COLO829 (cell line): ENCODE results near the gene SMAD3.

Experiments used
- DNase-seq: peaks from one replicate; pipeline ENCODE4 v3.0.0; 2012; ENCODE audit warnings: low spot score

SMAD3 gene

GRCh38 chr15:67082007-67082536 is 16.7 kb downstream of the SMAD3 start:
- no peak for DNase-seq

- DNase-seq, result no peak
Measured at GRCh38 chr15:67083135-67083762, 17.8 kb downstream of the SMAD3 start.

- DNase-seq, result no peak
Measured at GRCh38 chr15:67084561-67084960, 19.2 kb downstream of the SMAD3 start.

- no peak for DNase-seq
Measured at GRCh38 chr15:67085237-67085817, 19.9 kb downstream of the SMAD3 start.

- no peak for DNase-seq
Measured at GRCh38 chr15:67085818-67086636, 20.6 kb downstream of the SMAD3 start.

- no peak for DNase-seq
Measured at GRCh38 chr15:67086637-67086914, 21.2 kb downstream of the SMAD3 start.

GRCh38 chr15:67087507-67088172 is 22.2 kb downstream of the SMAD3 start:
- no peak for DNase-seq

GRCh38 chr15:67089217-67090193 is 24.1 kb downstream of the SMAD3 start:
- DNase-seq, result peak; percentile 66

GRCh38 chr15:67090297-67091070 is 25.1 kb downstream of the SMAD3 start:
- DNase-seq, result no peak

- DNase-seq, result no peak
Measured at GRCh38 chr15:67091071-67091979, 25.9 kb downstream of the SMAD3 start.

GRCh38 chr15:67091980-67092677 is 26.7 kb downstream of the SMAD3 start:
- no peak for DNase-seq

- no peak for DNase-seq
Measured at GRCh38 chr15:67092752-67093503, 27.5 kb downstream of the SMAD3 start.

- DNase-seq, result no peak
Measured at GRCh38 chr15:67093504-67093862, 28.1 kb downstream of the SMAD3 start.

GRCh38 chr15:67094001-67094826 is 28.8 kb downstream of the SMAD3 start:
- DNase-seq, result no peak

GRCh38 chr15:67095912-67096311 is 30.5 kb downstream of the SMAD3 start:
- no peak for DNase-seq

GRCh38 chr15:67096546-67097294 is 31.3 kb downstream of the SMAD3 start:
- no peak for DNase-seq

- no peak for DNase-seq
Measured at GRCh38 chr15:67097424-67097823, 32.0 kb downstream of the SMAD3 start.
